Tibial nerve (tissue), 4 donors: ENCODE results near the gene GNPAT. TPM values are rescaled to one million over a fixed set of nuclear protein-coding genes. Genes with fewer than 3 reads are reported as not detected.

Source experiments
- DNase-seq, 2 donors: peaks; one replicate each; pipeline ENCODE4 v3.0.0-alpha.2; 2019; ENCODE audit warnings: low spot score in 2 of 2
- H3K27ac ChIP-seq, 4 donors: fragments of 200-600 bp; sonication (generic) in 3 of 4; one replicate each; pipeline ENCODE4 v1.5.1; 2017 to 2019; ENCODE audit warnings: mild to moderate bottlenecking in 1 of 4
- H3K27me3 ChIP-seq, 2 donors: fragments of 200-600 bp; sonication (generic) in 1 of 2; one replicate each; pipeline versions ENCODE4 v1.5.1 to v1.6.0; 2017 to 2019
- H3K36me3 ChIP-seq, 3 donors: fragments of 200-600 bp; sonication (generic); one replicate each; pipeline ENCODE4 v1.5.1; 2018 to 2019
- H3K4me1 ChIP-seq, 4 donors: fragments of 200-600 bp; sonication (generic) in 3 of 4; one replicate each; pipeline ENCODE4 v1.5.1; 2017 to 2019
- H3K4me3 ChIP-seq, 4 donors: fragments of 200-600 bp; sonication (generic) in 3 of 4; one replicate each; pipeline ENCODE4 v1.5.1; 2017 to 2019; ENCODE audit warnings: mild to moderate bottlenecking in 1 of 4, moderate library complexity in 1 of 4
- H3K9me3 ChIP-seq, 4 donors: fragments of 200-600 bp; sonication (generic) in 3 of 4; one replicate each; pipeline ENCODE4 v1.5.1; 2017 to 2019
- CTCF ChIP-seq, 5 experiments: fragments of 200-600 bp in 3 of 5; fragments of 450-650 bp in 2 of 5; sonication (generic) in 3 of 5; IDR thresholded peaks; one replicate each; pipeline ENCODE4 v1.5.1; 2016 to 2019; ENCODE audit warnings: antibody characterized with exemption in 5 of 5, mild to moderate bottlenecking in 3 of 5, moderate library complexity in 2 of 5
- EP300 ChIP-seq, 2 donors: sonication (generic); formaldehyde crosslinking; IDR thresholded peaks; one replicate each; pipeline ENCODE4 v1.6.1; 2017; ENCODE audit warnings: antibody characterized with exemption in 2 of 2, mild to moderate bottlenecking in 1 of 2
- POLR2A ChIP-seq, 2 donors: fragments of 450-650 bp; IDR thresholded peaks; one replicate each; pipeline ENCODE4 v1.6.1; 2017; ENCODE audit warnings: antibody characterized with exemption in 2 of 2, mild to moderate bottlenecking in 2 of 2, moderate library complexity in 2 of 2
- whole genome bisulfite sequencing, 2 donors: methylation state at CpG; one replicate each; pipeline ENCODE4 v1.1.5; 2018; 5-methylcytosine and 5-hydroxymethylcytosine counted together
- total RNA-seq, 4 donors: library from RNA; depleted of rRNA; stranded (reverse); fragments of >200 nt; gene quantifications; one replicate each; pipeline ENCODE4 v1.1.0, GENCODE V29; 2016

Gene GNPAT
- total RNA-seq, 4 donors from 2014 or later: 21.8 to 38.2 (median 33.3) TPM

- no peaks in the 10 kb centered on the region for H3K27me3 ChIP-seq
- H3K4me1 ChIP-seq: peaks cover 0 to 14% (median 3%) of the 10 kb centered on the region in 4 donors
- H3K27ac ChIP-seq: no peak overlapping the region
- H3K36me3 ChIP-seq: peaks cover 0 to 54% (median 0%) of the 10 kb centered on the region in 3 donors
- H3K4me3 ChIP-seq: no peak overlapping the region
- H3K9me3 ChIP-seq: no peaks in the 10 kb centered on the region
- TF ChIP-seq POLR2A (IDR thresholded peaks at IDR 0.05) (no peak), CTCF (IDR thresholded peaks at IDR 0.05) (no peak), EP300 (IDR thresholded peaks at IDR 0.05) (no peak)
- no peak for DNase-seq
- 70 to 76% methylated on average over 8 of the region's 8 CpGs for WGBS, 2 donors
These were observed 7.1 kb upstream of the GNPAT start for GRCh38 chr1:231233735-231234417.

GRCh38 chr1:231234506-231234905 lies 6.5 kb upstream of the GNPAT start:
- H3K36me3 ChIP-seq: peaks cover 0 to 53% (median 0%) of the 10 kb centered on the region in 3 donors
- TF ChIP-seq CTCF (IDR thresholded peaks at IDR 0.05) (no peak), POLR2A (IDR thresholded peaks at IDR 0.05) (no peak), EP300 (IDR thresholded peaks at IDR 0.05) (no peak)

DNA sequence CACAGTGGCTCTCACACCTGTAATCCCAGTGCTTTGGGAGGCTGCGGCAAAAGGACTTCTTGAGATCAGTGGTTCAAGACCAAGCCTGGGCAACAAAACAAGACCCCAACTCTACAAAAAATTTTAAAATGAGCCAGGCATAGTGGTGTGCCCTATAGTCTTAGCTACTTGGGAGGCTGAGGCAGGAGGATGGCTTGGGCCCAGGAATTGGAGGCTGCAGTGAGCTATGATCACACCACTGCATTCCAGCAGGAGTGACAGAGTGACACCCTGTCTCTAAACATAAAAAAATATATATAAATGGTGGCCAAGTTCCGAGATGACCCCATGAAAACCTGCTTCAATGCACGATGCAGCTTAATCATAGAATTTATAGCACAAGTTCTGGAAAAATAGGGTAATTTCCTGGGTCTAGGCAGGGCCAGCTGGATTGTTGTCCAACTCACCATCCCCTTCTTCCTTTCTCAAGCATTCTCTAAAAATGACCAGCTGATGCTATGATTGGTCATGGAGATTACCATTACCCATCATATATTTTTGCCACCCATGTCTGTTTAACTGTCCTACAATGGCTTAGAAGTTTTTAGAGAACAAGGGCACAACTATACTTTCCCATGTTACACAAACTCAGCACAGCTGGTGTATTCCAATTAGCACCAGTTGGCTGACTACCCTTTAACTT lies 5.3 kb upstream of the GNPAT start:
- Histone ChIP-seq H3K36me3 (peaks cover 0 to 48% (median 0%) of the 10 kb centered on the region in 3 donors), H3K9me3 (no peaks in the 10 kb centered on the region), H3K27me3 (no peaks in the 10 kb centered on the region), H3K4me3 (no peak overlapping the region), H3K4me1 (peaks cover 0 to 28% (median 10%) of the 10 kb centered on the region in 4 donors), H3K27ac (no peak overlapping the region)
- no peak for TF ChIP-seq POLR2A (IDR thresholded peaks at IDR 0.05)
- WGBS, 2 donors: 94 to 96% methylated on average over 3 of the region's 3 CpGs
- DNase-seq: no peak

More at GRCh38 chr1:231234506-231234905, 6.5 kb upstream of the GNPAT start:
- Histone ChIP-seq H3K9me3 (no peaks in the 10 kb centered on the region), H3K4me1 (peaks cover 0 to 19% (median 3%) of the 10 kb centered on the region in 4 donors), H3K4me3 (no peak overlapping the region), H3K27ac (no peak overlapping the region), H3K27me3 (no peaks in the 10 kb centered on the region)
- 90 to 97% methylated on average over 3 of the region's 3 CpGs for WGBS, 2 donors
- no peak for DNase-seq

- H3K36me3 ChIP-seq: peaks cover 0 to 45% (median 0%) of the 10 kb centered on the region in 3 donors
- no peak for TF ChIP-seq EP300 (IDR thresholded peaks at IDR 0.05)
- no peak for TF ChIP-seq CTCF (IDR thresholded peaks at IDR 0.05)
- TF ChIP-seq POLR2A (IDR thresholded peaks at IDR 0.05): no peak
- WGBS, 2 donors: 69 to 72% methylated on average over 4 of the region's 4 CpGs
- no peaks in the 10 kb centered on the region for H3K27me3 ChIP-seq
- H3K27ac ChIP-seq: no peak overlapping the region
- H3K9me3 ChIP-seq: no peaks in the 10 kb centered on the region
- H3K4me3 ChIP-seq: no peak overlapping the region
- DNase-seq: no peak
- H3K4me1 ChIP-seq: peaks cover 0 to 28% (median 10%) of the 10 kb centered on the region in 4 donors
These were observed 4.8 kb upstream of the GNPAT start for GRCh38 chr1:231236208-231236591.

- Histone ChIP-seq H3K27me3 (no peaks in the 10 kb centered on the region), H3K4me3 (no peak overlapping the region), H3K4me1 (peaks cover 0 to 28% (median 11%) of the 10 kb centered on the region in 4 donors), H3K36me3 (peaks cover 0 to 42% (median 0%) of the 10 kb centered on the region in 3 donors), H3K27ac (no peak overlapping the region), H3K9me3 (no peaks in the 10 kb centered on the region)
- 93 to 94% methylated on average over 9 of the region's 9 CpGs for WGBS, 2 donors
- no peak for DNase-seq
- no peak for TF ChIP-seq POLR2A (IDR thresholded peaks at IDR 0.05)
- no peak for TF ChIP-seq EP300 (IDR thresholded peaks at IDR 0.05)
- TF ChIP-seq CTCF (IDR thresholded peaks at IDR 0.05): no peak
These were observed 4.1 kb upstream of the GNPAT start for GRCh38 chr1:231236938-231237337.
